AG04449 (cell line): ENCODE measurements around the gene CDX1.

Experiments
- CTCF ChIA-PET: fragments of 350-600 bp; formaldehyde crosslinking; extraction: SDS; loops from one replicate; lab custom pipeline; 2021; ENCODE audit warnings: antibody characterized with exemption; lab: Yijun Ruan, JAX
- POLR2A ChIA-PET: fragments of 400-600, 350-600 bp; formaldehyde crosslinking; extraction: SDS; loops from one replicate; lab custom pipeline; 2020; ENCODE audit warnings: antibody characterized with exemption, inconsistent platforms; lab: Yijun Ruan, JAX
- DNase-seq: peaks from one replicate; pipeline ENCODE4 v3.0.0-alpha.2; 2010; ENCODE audit warnings: low read depth, low spot score
- H3K4me3 ChIP-seq: 2 replicates; pipeline ENCODE4 v1.5.1; 2011; ENCODE audit warnings: low read depth, mild to moderate bottlenecking, control low read depth, low read length
- TF ChIP-seq, protein P1 (sequence below): IDR thresholded peaks from one replicate; pipeline ENCODE4 v1.5.1; 2011; ENCODE audit warnings: mild to moderate bottlenecking, moderate library complexity, low read length, control low read depth, inconsistent platforms; ENCODE audit not compliant: insufficient read depth; ENCODE audit errors: missing control alignments

CDX1 gene

DNA sequence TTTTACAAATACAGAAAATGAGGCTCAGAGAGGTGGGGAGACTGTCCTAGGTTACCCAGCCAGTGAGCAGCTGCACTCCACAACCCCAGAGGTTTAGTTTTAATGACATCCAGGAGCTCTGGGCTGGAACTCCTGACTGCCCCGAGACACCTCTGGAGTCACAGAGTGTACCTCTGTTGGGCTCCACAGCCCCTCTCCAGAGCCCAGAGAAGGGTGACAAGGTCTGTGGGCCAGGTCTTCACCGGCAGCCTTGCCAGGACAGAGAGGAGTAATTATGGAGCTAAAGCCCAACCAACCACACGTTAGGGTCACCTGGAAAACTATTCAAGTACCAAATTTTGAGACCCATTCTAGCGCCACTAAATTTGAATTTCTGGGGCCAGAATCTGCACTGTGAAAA lies 11.1 kb downstream of the CDX1 start:
- no peak for DNase-seq
- ChIA-PET POLR2A (no interaction called here), CTCF (interaction anchor here (0.9 to 13.3 kb wide), 6 partner anchors 9 to 173 kb away, joined by 3 to 176 read pairs (median 12); partner anchors contain the start of genes PDGFRB and SLC6A7)
- H3K4me3 ChIP-seq = no peak overlapping the region
- TF ChIP-seq, protein P1, sequence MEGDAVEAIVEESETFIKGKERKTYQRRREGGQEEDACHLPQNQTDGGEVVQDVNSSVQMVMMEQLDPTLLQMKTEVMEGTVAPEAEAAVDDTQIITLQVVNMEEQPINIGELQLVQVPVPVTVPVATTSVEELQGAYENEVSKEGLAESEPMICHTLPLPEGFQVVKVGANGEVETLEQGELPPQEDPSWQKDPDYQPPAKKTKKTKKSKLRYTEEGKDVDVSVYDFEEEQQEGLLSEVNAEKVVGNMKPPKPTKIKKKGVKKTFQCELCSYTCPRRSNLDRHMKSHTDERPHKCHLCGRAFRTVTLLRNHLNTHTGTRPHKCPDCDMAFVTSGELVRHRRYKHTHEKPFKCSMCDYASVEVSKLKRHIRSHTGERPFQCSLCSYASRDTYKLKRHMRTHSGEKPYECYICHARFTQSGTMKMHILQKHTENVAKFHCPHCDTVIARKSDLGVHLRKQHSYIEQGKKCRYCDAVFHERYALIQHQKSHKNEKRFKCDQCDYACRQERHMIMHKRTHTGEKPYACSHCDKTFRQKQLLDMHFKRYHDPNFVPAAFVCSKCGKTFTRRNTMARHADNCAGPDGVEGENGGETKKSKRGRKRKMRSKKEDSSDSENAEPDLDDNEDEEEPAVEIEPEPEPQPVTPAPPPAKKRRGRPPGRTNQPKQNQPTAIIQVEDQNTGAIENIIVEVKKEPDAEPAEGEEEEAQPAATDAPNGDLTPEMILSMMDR = no peak

DNA sequence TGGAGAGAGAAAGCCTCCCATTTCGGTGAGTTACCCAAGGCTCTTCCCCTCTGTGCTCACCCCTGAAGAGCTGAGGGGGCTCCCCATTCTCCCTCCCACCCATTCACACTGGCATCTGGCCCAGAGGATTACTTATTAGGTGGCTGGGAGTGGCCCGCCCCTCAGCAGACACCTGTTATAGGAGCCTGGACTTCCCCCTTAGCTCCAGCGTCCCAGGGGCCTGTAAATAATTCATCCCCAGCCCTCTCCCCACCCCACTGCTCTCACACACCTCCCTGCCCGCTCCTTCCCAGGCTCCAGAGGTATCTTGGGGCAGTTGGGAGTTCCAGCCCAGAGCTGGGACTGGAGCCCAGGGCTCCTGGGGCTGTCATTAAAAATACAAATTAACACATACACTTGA lies 11.7 kb downstream of the CDX1 start:
- CTCF ChIA-PET = interaction anchor here (0.9 to 13.3 kb wide), 8 partner anchors 9 to 344 kb away, joined by 3 to 176 read pairs (median 4); partner anchors contain the start of genes PDGFRB and SLC6A7
- TF ChIP-seq, protein P1 = no peak
- H3K4me3 ChIP-seq = no peak overlapping the region
- POLR2A ChIA-PET = no interaction called here
- DNase-seq = no peak

DNA sequence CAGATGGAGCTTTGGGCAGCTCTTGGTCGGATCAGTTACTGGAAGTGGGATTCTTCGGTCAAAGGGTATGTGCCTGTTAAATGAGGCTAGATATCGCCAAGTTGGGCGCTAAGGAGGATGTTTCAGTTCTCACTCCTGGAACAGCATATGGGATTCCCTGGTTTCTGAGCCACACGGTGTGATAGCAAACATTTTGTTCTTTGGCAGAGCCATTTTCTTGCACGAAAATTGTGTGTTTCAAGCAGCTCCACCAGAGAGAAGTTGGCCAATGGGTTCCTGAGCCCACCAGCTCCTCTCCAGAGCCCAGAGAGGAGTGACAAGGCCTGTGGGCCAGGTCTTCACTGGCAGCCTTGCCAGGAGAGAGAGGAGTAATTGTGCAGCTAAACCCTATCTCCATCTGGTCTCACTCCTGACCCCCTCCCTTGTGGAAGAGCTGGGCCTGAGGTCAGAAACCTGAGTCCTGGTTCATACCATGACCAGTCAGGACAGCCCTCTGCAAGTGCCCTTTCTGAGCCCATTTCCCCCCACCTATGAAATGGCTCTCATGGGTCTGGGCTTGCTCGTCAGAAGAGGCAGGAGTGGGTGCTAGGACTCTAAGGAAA lies 12.5 kb downstream of the CDX1 start:
- POLR2A ChIA-PET = no interaction called here
- TF ChIP-seq, protein P1 = no peak
- no peak for DNase-seq
- no peak overlapping the region for H3K4me3 ChIP-seq
- CTCF ChIA-PET = interaction anchor here (0.8 to 13.3 kb wide), 4 partner anchors 16 to 345 kb away, joined by 3 to 176 read pairs (median 4); no protein-coding TSS in a partner anchor

DNA sequence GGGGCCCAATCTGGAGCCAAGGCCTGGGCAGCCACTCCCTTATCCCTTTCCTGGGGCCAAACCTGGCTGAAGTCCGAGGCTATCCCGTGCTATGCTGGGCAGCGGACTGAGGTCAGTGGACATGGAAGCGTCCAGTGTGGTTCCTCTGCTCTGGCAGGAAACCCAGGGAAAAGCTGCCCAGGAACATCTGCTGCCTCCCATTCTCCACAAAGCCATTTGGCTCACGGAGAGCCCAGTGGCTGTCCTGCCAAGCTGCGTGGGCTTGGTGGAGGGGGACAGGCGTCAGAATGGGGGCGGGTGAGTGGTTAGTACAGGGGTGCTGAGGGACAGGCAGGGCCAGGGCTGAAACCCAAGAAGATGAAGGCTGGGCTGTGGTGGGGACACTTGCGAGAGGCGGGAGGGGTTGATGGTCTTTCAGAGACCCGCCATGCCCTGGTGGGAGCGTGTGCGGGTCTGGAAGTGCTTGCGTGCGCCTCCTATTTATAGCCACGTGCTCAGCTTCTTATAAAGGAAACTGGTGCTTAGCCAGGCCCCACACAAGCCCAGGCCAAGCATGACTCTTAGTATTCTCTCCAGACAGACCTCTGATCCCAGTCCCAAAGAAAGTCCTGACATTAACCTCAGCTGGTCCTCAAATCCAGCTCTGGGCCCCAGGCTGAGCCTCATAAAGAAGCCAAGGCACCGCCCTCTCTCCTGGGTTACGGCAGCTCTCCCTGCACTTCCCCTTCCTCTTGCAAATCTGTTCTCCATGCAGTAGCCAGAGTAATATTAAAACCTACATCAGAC lies 13.9 kb downstream of the CDX1 start:
- POLR2A ChIA-PET = interaction anchor here (0.6 kb wide), 1 partner anchor 25 kb away, joined by 3 read pairs; the partner anchor contains the start of gene PDGFRB
- CTCF ChIA-PET = interaction anchor here (0.9 to 13.3 kb wide), 2 partner anchors 19 to 51 kb away, joined by 3 to 176 read pairs; no protein-coding TSS in a partner anchor
- TF ChIP-seq, protein P1 = no peak
- no peak for DNase-seq
- no peak overlapping the region for H3K4me3 ChIP-seq

DNA sequence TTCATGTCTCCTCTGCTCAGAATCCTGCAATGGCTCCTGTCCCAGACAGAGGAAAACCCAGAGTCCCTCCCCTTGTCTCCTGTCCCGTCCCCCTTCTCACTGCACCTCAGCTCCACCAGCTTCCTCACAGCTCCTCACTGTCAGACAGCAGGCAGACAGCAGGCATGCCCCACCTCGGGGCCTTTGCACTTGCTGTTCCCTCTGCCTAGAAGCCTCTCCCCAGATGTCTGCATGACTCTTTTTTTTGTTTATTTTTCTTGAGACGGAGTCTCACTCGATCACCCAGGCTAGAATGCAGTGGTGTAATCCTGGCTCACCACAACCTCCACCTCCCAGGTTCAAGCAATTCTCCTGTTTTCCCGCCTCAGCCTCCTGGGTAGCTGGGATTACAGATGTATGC lies 14.4 kb downstream of the CDX1 start:
- DNase-seq = no peak
- TF ChIP-seq, protein P1 = no peak
- POLR2A ChIA-PET = no interaction called here
- CTCF ChIA-PET = interaction anchor here (0.9 to 13.3 kb wide), 2 partner anchors 20 to 51 kb away, joined by 3 to 176 read pairs; no protein-coding TSS in a partner anchor
- no peak overlapping the region for H3K4me3 ChIP-seq
